ENCODE measurements around the gene NOC2L. TPM values are rescaled to one million over a fixed set of nuclear protein-coding genes. Genes with fewer than 3 reads are reported as not detected.

Gene NOC2L
- total and polyA plus RNA-seq, 2 donors (not counting 3 experiments of a cell fraction or from before 2014, with no cell fraction given) = 55.3 to 87.9 TPM

DNA sequence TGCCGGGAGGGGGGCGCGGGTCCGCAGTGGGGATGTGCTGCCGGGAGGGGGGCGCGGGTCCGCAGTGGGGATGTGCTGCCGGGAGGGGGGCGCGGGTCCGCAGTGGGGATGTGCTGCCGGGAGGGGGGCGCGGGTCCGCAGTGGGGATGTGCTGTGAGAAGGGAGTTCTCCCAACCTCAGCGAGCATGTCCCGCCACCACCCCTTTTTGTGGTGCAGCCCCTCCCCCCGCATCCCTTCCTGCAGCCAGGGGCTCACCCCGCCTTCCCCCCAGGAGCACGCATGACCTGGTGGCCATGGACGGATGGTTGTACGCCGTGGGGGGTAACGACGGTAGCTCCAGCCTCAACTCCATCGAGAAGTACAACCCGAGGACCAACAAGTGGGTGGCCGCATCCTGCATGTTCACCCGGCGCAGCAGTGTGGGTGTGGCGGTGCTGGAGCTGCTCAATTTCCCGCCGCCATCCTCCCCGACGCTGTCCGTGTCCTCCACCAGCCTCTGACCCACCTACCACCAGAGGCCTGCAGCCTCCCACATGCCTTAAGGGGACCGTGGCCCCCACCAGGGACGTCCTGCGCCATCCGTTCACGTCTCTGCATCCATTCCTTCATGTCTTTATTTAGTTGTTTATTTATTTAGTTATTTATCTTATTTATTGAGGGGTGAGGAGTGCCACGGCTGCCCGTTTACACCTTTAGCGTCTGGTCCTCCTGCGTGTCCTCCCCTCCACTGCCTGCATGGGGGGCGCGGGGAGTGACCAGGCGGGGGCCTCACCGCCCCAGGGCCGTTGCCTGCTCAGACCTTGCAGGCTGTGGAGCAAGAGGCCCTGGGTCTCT, 5.9 kb upstream of the NOC2L start:
- ChIA-PET CTCF (no interaction called here), POLR2A (no interaction called here)
- H3K9me1 ChIP-seq (replicated peaks; ENCODE audit: control insufficient read depth, extremely low read depth, insufficient read depth, low read length) = no peaks in the 10 kb centered on the region
- H3K4me3 ChIP-seq (replicated peaks in 1 of 3; ENCODE audit: insufficient read depth in 1 of 3, low read depth in 1 of 3, low read length in 3 of 3) = no peak overlapping the region
- no peaks in the 10 kb centered on the region for H4K20me1 ChIP-seq (replicated peaks; ENCODE audit: control insufficient read depth, extremely low read depth, insufficient read depth, low read length)
- no peak for DNase-seq (ENCODE audit: low read depth, low spot score)
- peaks cover 0 to 2% of the 10 kb centered on the region in 2 experiments for H3K27me3 ChIP-seq (ENCODE audit: control insufficient read depth in 2 of 2, insufficient read depth in 2 of 2, low read length in 2 of 2)
- H3K9me3 ChIP-seq (replicated peaks; ENCODE audit: control insufficient read depth, insufficient read depth, low read length) = no peaks in the 10 kb centered on the region
- dilution Hi-C loops (cut with MboI; ENCODE audit: extremely low pct_ligation_motif_present, low sequenced_read_pairs) (no loop called here), intact Hi-C loops (cut with micrococcal nuclease) (no loop called here)
- FAIRE-seq = no peak
- H3K4me2 ChIP-seq (ENCODE audit: insufficient read depth, low read length) = no peak overlapping the region
- H3K9ac ChIP-seq (replicated peaks; ENCODE audit: extremely low read depth, insufficient read depth, low read length) = no peak overlapping the region
- peaks cover 11% of the 10 kb centered on the region for H3K4me1 ChIP-seq (ENCODE audit: control insufficient read depth, extremely low read depth, insufficient read depth, low read length)
- TF ChIP-seq JUN (IDR thresholded peaks at IDR 0.05; ENCODE audit: borderline replicate concordance, insufficient read depth, insufficient read length, low read depth) = no peak
- H2AFZ ChIP-seq (ENCODE audit: low read depth, low read length) = no peak overlapping the region
- BruUV-seq (replicated peaks) = no TSS peak
- no peak overlapping the region for H3K27ac ChIP-seq (ENCODE audit: insufficient read depth, low read depth, low read length)
- peaks cover 0 to 2% of the 10 kb centered on the region in 2 experiments for H3K36me3 ChIP-seq (ENCODE audit: control insufficient read depth in 2 of 2, extremely low read depth in 1 of 2, insufficient read depth in 2 of 2, low read length in 2 of 2)
- H3K79me2 ChIP-seq (ENCODE audit: control insufficient read depth, insufficient read depth, low read length) = no peaks in the 10 kb centered on the region

DNA sequence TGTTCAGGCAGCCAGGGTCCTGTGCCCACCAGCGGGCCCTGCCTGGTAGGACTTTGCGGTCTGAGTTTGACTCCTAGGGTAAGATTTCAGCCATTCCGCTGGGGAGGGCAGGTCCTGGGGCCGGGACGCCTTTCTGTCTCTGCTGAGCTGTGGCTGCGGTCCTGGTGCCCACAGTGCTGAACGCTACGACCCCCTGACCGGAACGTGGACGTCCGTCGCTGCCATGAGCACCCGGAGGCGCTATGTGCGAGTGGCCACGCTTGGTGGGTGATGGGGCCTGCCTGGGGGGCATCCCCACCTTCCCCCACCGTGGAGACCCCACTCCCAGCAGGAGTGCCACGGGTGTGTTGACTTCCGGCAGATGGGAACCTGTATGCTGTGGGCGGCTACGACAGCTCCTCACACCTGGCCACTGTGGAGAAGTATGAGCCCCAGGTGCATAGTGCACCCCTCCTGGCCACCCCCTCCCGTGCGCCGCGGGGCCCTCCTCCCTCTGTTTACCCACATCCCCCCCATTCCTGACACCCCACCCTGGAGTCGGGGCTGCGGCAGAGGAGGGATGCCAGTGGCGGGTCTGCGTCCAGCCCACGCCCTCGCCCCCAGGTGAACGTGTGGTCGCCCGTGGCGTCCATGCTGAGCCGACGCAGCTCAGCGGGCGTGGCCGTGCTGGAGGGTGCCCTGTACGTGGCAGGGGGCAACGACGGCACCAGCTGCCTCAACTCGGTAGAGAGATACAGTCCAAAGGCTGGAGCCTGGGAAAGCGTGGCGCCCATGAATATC, 4.9 kb upstream of the NOC2L start:
- Histone ChIP-seq H3K4me1 (ENCODE audit: control insufficient read depth, extremely low read depth, insufficient read depth, low read length) (peaks cover 11% of the 10 kb centered on the region), H3K9ac (replicated peaks; ENCODE audit: extremely low read depth, insufficient read depth, low read length) (no peak overlapping the region), H3K27me3 (ENCODE audit: control insufficient read depth in 2 of 2, insufficient read depth in 2 of 2, low read length in 2 of 2) (no peaks in the 10 kb centered on the region), H4K20me1 (replicated peaks; ENCODE audit: control insufficient read depth, extremely low read depth, insufficient read depth, low read length) (no peaks in the 10 kb centered on the region), H3K79me2 (ENCODE audit: control insufficient read depth, insufficient read depth, low read length) (peaks cover 1% of the 10 kb centered on the region), H3K9me1 (replicated peaks; ENCODE audit: control insufficient read depth, extremely low read depth, insufficient read depth, low read length) (no peaks in the 10 kb centered on the region), H3K4me2 (ENCODE audit: insufficient read depth, low read length) (no peak overlapping the region), H2AFZ (ENCODE audit: low read depth, low read length) (no peak overlapping the region), H3K4me3 (replicated peaks in 1 of 3; ENCODE audit: insufficient read depth in 1 of 3, low read depth in 1 of 3, low read length in 3 of 3) (no peak overlapping the region), H3K27ac (ENCODE audit: insufficient read depth, low read depth, low read length) (no peak overlapping the region), H3K36me3 (ENCODE audit: control insufficient read depth in 2 of 2, extremely low read depth in 1 of 2, insufficient read depth in 2 of 2, low read length in 2 of 2) (peaks cover 0 to 2% of the 10 kb centered on the region in 2 experiments), H3K9me3 (replicated peaks; ENCODE audit: control insufficient read depth, insufficient read depth, low read length) (no peaks in the 10 kb centered on the region)
- intact Hi-C loops (cut with micrococcal nuclease) = no loop called here
- no peak for FAIRE-seq
- CTCF ChIA-PET = no interaction called here
- no peak for DNase-seq (ENCODE audit: low read depth, low spot score)
- BruUV-seq (replicated peaks) = no TSS peak
- POLR2A ChIA-PET = no interaction called here
- dilution Hi-C loops (cut with MboI; ENCODE audit: extremely low pct_ligation_motif_present, low sequenced_read_pairs) = no loop called here
- TF ChIP-seq POLR2A (IDR thresholded peaks at IDR 0.05; ENCODE audit: low read depth, low read length) (no peak), JUN (IDR thresholded peaks at IDR 0.05; ENCODE audit: borderline replicate concordance, insufficient read depth, insufficient read length, low read depth) (no peak), MYC (IDR thresholded peaks at IDR 0.05; ENCODE audit: low read depth, low read length) (no peak), EZH2 (IDR thresholded peaks at IDR 0.05; ENCODE audit: borderline replicate concordance, low read depth, low read length, severe bottlenecking) (no peak), POLR2AphosphoS5 (IDR thresholded peaks at IDR 0.05; ENCODE audit: insufficient read depth, low read depth, low read length) (no peak), CTCF (IDR thresholded peaks at IDR 0.05; ENCODE audit: extremely low read depth in 1 of 2, insufficient read depth in 1 of 2, low read depth in 1 of 2, low read length in 2 of 2) (no peak)
- TF ChIP-seq, protein P1, sequence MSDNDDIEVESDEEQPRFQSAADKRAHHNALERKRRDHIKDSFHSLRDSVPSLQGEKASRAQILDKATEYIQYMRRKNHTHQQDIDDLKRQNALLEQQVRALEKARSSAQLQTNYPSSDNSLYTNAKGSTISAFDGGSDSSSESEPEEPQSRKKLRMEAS (IDR thresholded peaks at IDR 0.05; ENCODE audit: insufficient read depth, insufficient read length) = no peak

Data from endothelial cell of umbilical vein (primary cell).